Neural progenitor cell (in vitro differentiated cells): Measurements from ENCODE around the gene TMPRSS6.

Experiments
- CTCF ChIP-seq: fragments of 200-600 bp; sonication (generic); IDR thresholded peaks from 2 replicates; pipeline ENCODE4 v1.5.1; 2017; ENCODE audit warnings: antibody characterized with exemption, mild to moderate bottlenecking
- EZH2 ChIP-seq: fragments of 200-600 bp; sonication (generic); IDR thresholded peaks from 2 replicates; pipeline ENCODE4 v1.6.1; 2017; ENCODE audit warnings: antibody characterized with exemption, mild to moderate bottlenecking, moderate library complexity
- EZH2phosphoT487 ChIP-seq: fragments of 200-600 bp; sonication (generic); IDR thresholded peaks from 2 replicates; pipeline ENCODE4 v1.6.1; 2017; ENCODE audit warnings: antibody characterized with exemption

- peak; percentile 37 for TF ChIP-seq CTCF
- no peak for TF ChIP-seq EZH2
- no peak for TF ChIP-seq EZH2phosphoT487
Observed at GRCh38 chr22:37043828-37044538, 65.5 kb downstream of the TMPRSS6 start.
